COR-L47 (cell line): Measurements from ENCODE around the gene SLC29A2.

ENCODE experiments used
- DNase-seq: peaks from one replicate; lab custom pipeline; 2025; lab: John Stamatoyannopoulos, UW

SLC29A2 gene, protein sequence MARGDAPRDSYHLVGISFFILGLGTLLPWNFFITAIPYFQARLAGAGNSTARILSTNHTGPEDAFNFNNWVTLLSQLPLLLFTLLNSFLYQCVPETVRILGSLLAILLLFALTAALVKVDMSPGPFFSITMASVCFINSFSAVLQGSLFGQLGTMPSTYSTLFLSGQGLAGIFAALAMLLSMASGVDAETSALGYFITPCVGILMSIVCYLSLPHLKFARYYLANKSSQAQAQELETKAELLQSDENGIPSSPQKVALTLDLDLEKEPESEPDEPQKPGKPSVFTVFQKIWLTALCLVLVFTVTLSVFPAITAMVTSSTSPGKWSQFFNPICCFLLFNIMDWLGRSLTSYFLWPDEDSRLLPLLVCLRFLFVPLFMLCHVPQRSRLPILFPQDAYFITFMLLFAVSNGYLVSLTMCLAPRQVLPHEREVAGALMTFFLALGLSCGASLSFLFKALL

DNA sequence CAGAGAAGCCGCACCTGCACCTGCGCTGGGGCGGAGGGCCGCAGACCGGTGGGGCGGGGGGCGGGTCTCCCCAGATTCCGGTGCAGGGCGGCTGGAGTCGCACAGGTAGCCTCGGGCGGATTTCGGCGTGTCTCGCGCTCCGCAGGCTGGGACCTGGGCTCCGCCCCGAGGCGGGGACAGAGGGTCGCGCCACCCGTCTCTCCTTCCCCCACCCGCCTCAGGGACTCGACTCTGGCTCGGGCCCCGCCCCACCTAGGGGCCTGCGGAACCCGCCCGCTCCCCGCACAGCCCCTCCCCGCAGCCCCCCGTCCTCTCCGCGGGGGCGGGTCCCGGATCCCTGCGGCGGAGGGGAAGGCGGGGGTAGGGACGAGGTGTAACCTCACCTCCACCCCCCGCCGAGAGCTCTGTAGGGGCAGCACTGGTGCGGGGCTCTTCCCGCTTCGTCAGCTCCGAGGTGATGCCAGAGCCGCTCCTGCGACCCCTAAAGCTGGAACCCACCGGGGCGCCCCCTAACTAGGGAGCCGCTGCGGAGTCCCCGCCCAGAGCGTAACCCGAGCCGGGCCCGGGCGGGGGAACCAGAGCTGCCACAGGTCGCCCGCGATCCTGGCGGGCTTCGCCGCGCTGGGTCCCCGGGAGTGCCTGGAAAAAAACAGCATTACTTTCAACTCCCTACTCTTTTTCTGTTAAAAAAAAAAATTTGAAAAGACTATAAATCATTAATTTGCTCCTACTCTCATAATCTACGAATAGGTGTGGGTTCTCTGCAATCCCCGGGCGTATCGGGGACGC is at the start of gene SLC29A2:
Gene SLC29A2, minus strand, starts transcription at position 134 of the 789 bp plus-strand sequence. CDS start 169 bp downstream, outside the sequence.
- DNase-seq = peak; percentile 94

DNA sequence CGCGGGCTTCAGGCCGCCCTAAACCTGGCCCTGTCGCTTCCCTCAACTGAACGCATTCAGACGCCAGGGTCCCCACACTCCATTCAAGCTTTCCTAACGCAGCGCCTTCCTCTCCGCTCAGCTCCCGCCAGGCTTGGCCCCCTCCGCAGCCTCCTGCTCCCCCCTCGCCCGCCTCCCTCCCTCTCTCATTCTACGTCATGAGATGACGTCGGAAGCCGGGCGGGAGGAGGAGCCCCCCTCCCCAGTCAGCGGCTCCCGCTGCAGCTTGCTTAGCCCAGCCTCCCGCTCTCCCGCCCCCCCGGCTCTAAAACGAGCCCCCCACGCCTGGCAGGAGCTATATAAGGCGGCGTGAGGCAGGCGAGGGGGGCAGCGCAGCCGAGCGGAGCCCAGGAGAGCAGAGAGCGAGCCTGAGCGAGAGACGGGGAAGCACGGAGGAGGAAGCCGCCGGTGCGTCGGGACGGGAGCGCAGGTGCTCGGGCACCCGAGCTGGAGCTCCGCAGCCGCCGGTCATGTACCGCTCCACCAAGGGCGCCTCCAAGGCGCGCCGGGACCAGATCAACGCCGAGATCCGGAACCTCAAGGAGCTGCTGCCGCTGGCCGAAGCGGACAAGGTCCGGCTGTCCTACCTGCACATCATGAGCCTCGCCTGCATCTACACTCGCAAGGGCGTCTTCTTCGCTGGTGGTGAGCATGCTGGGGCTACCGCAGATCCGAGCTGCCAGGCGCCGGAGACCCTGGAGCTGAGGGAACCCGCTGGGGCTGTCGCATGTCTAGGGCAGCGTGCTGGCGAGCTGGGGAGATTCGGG is 49.3 kb upstream of the SLC29A2 start, which contains the start of gene NPAS4:
Gene NPAS4, plus strand, starts transcription at position 365 of the 806 bp plus-strand sequence. Its CDS starts 145 bp downstream, at position 510.
- peak; percentile 56 for DNase-seq

- peak; percentile 24 for DNase-seq
Observed at GRCh38 chr11:66419825-66420224, 48.3 kb upstream of the SLC29A2 start.

DNA sequence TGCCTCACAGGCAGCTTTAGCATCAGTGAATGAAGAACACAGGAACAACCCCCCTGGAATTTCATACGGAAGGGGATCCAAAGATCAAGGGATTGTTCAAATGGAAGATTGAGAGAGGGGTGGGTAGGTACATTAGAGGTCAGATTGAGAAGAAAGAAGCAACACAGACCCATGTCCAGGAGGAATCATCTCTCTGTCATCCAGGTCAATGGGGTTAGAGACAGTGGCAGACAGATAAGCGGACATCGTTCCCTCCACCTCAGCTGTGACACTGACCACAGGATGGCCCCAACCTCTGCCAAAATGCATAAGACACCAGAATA is 47.4 kb upstream of the SLC29A2 start:
- DNase-seq = no peak

DNA sequence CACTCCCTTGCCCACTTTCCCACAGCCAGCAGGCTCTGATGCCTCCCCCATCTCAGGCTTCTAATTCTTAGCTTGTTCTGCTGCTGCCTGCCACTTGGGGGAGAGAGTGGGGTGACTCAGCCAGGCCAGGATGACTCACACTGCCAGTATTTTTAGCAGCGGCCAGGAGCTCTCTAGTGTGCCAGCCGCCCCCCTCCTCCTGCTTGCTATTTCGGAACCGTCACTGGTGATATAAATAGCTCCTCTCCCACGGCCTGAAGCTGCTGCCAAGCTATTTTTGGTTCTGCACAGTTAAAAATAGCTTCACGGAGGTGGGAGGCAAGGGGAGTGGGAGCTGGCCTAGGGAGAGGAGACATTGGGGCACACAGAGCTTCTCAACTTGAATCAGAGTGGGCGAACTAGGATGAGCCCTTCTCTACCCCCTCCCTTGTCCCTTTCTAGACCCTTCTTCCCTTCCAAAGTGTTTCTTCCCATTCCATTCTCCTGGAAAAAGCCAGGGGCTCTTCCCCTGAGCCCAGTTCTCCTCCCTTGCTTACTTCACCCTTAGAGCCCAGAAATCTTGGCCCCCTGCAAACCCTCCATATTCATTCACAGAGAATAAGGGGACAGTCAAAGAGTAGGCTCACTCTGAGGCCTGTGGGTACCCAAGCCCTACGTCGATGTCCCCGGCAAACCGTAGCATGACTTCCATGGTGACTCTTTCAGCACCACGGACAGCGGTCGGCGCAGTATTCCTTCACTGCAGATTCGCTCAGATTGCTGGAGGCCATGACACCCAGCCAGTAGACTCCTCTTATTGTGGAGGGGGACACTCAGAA is 46.8 kb upstream of the SLC29A2 start:
- DNase-seq = peak; percentile 52

DNA sequence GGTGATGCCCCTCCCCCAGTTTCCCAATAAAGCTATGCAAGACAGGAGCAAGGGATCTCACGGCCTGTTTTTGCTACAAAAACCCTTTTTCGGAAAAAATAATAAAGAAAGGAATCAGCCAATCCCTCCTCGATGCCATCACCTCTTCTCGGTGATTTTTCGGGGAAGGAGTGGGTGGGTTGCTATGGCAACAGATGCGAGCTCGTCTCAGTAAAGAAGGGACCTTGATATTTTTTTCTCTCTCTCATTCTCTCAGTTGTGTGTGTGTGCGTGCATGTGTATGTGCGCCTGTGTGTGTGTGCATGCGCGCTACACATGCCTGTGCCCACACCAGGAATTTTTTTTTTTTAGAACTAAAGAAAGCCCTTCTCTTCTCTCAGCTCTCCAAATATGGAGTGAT is 45.4 kb upstream of the SLC29A2 start:
- no peak for DNase-seq

GRCh38 chr11:66415423-66415822 is 43.9 kb upstream of the SLC29A2 start:
- no peak for DNase-seq

GRCh38 chr11:66414120-66414934 is 42.8 kb upstream of the SLC29A2 start:
- no peak for DNase-seq

- no peak for DNase-seq
Observed at GRCh38 chr11:66413167-66413566, 41.6 kb upstream of the SLC29A2 start.

GRCh38 chr11:66412110-66412509 is 40.5 kb upstream of the SLC29A2 start:
- DNase-seq = no peak

- DNase-seq = no peak
Observed at GRCh38 chr11:66411323-66411722, 39.8 kb upstream of the SLC29A2 start.

GRCh38 chr11:66410191-66410590 is 38.6 kb upstream of the SLC29A2 start:
- DNase-seq = no peak

DNA sequence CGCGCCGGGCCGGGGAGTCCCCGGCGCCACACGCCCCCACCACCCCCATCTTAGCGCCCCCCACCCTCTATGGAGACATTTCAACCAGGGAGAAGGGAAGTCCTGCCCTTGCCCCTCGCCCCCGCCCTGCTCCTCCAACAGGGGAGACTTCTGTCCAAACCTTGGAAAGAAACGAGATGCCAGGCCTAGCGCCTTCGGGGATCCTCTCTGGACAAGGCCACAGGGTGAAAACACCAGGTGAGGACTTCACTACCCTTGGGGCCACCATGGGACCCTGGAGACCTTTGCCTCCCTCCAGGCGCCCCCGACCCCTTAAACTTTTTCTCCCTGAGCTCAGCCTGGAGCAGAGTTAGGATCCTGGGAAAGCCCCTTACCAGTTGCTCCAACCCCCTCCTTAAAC is 37.7 kb upstream of the SLC29A2 start:
- no peak for DNase-seq

GRCh38 chr11:66408488-66409214 is 37.1 kb upstream of the SLC29A2 start:
- DNase-seq = peak; percentile 96

DNA sequence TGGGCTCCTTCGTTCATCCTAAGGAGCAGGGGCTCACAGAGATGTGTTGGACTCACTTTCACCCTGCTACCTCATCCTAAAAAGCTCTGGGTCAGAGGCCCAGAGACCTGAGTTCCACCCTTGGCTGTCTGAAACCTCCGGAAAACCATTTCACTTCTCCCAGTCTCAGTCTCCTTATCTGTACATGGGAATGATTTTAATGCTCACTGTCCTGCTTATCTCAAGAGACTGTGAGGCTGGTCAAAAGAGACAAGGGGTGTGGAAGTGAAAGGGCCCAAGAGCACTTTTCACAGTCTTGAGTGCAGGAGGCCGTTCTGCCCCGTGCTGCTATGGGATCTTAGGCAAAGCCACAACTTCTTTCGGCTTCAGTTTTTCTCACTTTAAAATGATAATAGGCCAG is 36.1 kb upstream of the SLC29A2 start:
- DNase-seq = no peak

GRCh38 chr11:66393954-66394353 is 22.4 kb upstream of the SLC29A2 start:
- no peak for DNase-seq

GRCh38 chr11:66391322-66391721 is 19.8 kb upstream of the SLC29A2 start:
- no peak for DNase-seq

GRCh38 chr11:66388780-66389386 is 17.3 kb upstream of the SLC29A2 start:
- peak; percentile 72 for DNase-seq
